Neural crest cell (in vitro differentiated cells): ENCODE measurements around the gene FKTN. TPM values are rescaled to one million over a fixed set of nuclear protein-coding genes. Genes with fewer than 3 reads are reported as not detected.

Source experiments
- DNase-seq: peaks from one replicate; pipeline ENCODE4 v3.0.0; 2021; ENCODE audit warnings: low read depth, mixed read lengths, low spot score
- H3K27ac Mint-ChIP-seq: one replicate; pipeline ENCODE4 v1.8.0; 2021; ENCODE audit warnings: mild to moderate bottlenecking, mixed read lengths; ENCODE audit not compliant: unreplicated experiment
- H3K27me3 Mint-ChIP-seq: 2 replicates; pipeline ENCODE4 v1.8.0; 2021; ENCODE audit warnings: low read depth, mild to moderate bottlenecking, mixed read lengths
- H3K36me3 Mint-ChIP-seq: 2 replicates; pipeline ENCODE4 v1.8.0; 2021; ENCODE audit warnings: low read depth, mild to moderate bottlenecking, mixed read lengths
- H3K4me1 Mint-ChIP-seq: 2 replicates; pipeline ENCODE4 v1.8.0; 2021; ENCODE audit warnings: mixed read lengths
- H3K4me3 Mint-ChIP-seq: one replicate; pipeline ENCODE4 v1.8.0; 2021; ENCODE audit warnings: mild to moderate bottlenecking, mixed read lengths
- H3K9me3 Mint-ChIP-seq: 2 replicates; pipeline ENCODE4 v1.8.0; 2021; ENCODE audit warnings: mixed read lengths
- total RNA-seq: library from RNA; stranded (reverse); gene quantifications from 2 replicates; pipeline ENCODE4 v1.2.1, GENCODE V29; 2021
- TF ChIP-seq, protein P1 (sequence below): fragments of 200-600 bp; sonication (generic); conservative IDR thresholded peaks from 2 replicates; pipeline ENCODE4 v1.5.0; 2021; ENCODE audit warnings: antibody characterized with exemption, mild to moderate bottlenecking

Gene FKTN
- total RNA-seq, 1 donor from 2014 or later = 19.7 TPM

- Mint-ChIP-seq H3K27ac (no peak overlapping the region), H3K27me3 (no peaks in the 10 kb centered on the region), H3K4me3 (no peak overlapping the region), H3K36me3 (peaks cover 10% of the 10 kb centered on the region), H3K4me1 (no peaks in the 10 kb centered on the region), H3K9me3 (no peaks in the 10 kb centered on the region)
- no peak for DNase-seq
- TF ChIP-seq, protein P1, sequence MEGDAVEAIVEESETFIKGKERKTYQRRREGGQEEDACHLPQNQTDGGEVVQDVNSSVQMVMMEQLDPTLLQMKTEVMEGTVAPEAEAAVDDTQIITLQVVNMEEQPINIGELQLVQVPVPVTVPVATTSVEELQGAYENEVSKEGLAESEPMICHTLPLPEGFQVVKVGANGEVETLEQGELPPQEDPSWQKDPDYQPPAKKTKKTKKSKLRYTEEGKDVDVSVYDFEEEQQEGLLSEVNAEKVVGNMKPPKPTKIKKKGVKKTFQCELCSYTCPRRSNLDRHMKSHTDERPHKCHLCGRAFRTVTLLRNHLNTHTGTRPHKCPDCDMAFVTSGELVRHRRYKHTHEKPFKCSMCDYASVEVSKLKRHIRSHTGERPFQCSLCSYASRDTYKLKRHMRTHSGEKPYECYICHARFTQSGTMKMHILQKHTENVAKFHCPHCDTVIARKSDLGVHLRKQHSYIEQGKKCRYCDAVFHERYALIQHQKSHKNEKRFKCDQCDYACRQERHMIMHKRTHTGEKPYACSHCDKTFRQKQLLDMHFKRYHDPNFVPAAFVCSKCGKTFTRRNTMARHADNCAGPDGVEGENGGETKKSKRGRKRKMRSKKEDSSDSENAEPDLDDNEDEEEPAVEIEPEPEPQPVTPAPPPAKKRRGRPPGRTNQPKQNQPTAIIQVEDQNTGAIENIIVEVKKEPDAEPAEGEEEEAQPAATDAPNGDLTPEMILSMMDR = no peak
These were observed 67.2 kb downstream of the FKTN start for GRCh38 chr9:105625088-105625487.

DNA sequence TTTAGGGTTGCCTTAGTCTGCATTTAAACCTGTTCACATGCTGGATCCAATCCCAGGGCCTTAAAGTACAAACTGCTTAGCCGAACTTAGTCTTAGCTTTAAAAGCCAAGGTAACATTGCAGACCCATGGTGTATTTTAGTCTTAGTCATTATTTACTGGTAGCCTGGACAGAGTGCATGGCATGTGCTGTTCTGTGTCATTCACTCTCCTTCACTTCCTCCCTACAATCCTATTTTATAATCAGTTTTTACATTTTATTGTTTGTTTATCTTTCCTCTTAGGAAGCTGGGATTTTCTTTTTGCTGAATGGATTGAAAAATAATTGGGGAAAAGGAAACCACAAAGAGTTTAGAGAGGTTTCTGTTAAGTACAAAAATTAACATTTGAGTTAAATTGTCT lies 74.9 kb downstream of the FKTN start:
- no peak for DNase-seq
- TF ChIP-seq, protein P1 = no peak
- peaks cover 18% of the 10 kb centered on the region for H3K36me3 Mint-ChIP-seq
- H3K4me3 Mint-ChIP-seq = no peak overlapping the region
- H3K27me3 Mint-ChIP-seq = no peaks in the 10 kb centered on the region
- no peaks in the 10 kb centered on the region for H3K4me1 Mint-ChIP-seq
- no peak overlapping the region for H3K27ac Mint-ChIP-seq
- no peaks in the 10 kb centered on the region for H3K9me3 Mint-ChIP-seq

DNA sequence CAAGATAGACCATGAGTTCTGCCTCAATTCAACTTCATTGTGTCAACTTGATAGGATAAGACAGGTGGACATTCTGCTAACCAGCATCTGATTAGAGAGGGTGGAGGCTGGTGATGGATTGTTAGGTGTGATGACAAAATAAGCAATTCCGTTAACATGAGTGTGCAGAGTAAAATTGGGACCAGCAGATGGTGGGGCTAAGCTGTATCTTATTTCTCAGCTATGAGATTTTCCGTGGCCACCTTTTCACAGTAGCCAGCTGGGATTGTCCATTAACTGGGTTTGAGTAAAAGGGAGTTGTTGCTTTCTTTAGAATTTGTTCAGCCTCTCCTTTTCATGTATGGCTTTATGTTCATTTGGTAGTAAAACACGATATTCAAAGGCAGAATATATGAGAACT lies 75.5 kb downstream of the FKTN start:
- H3K27me3 Mint-ChIP-seq = no peaks in the 10 kb centered on the region
- no peak overlapping the region for H3K27ac Mint-ChIP-seq
- no peak for DNase-seq
- no peak overlapping the region for H3K4me3 Mint-ChIP-seq
- TF ChIP-seq, protein P1 = no peak
- H3K9me3 Mint-ChIP-seq = no peaks in the 10 kb centered on the region
- H3K36me3 Mint-ChIP-seq = peaks cover 18% of the 10 kb centered on the region
- H3K4me1 Mint-ChIP-seq = no peaks in the 10 kb centered on the region

GRCh38 chr9:105636331-105636730 lies 78.4 kb downstream of the FKTN start:
- Mint-ChIP-seq H3K9me3 (peaks cover 3% of the 10 kb centered on the region), H3K27me3 (no peaks in the 10 kb centered on the region), H3K4me1 (no peaks in the 10 kb centered on the region), H3K27ac (no peak overlapping the region), H3K4me3 (no peak overlapping the region), H3K36me3 (peaks cover 8% of the 10 kb centered on the region)
- TF ChIP-seq, protein P1 = no peak
- DNase-seq = no peak

GRCh38 chr9:105637787-105638395 lies 80.0 kb downstream of the FKTN start:
- H3K4me3 Mint-ChIP-seq = no peak overlapping the region
- H3K27ac Mint-ChIP-seq = peak overlapping the region; percentile 31
- no peaks in the 10 kb centered on the region for H3K4me1 Mint-ChIP-seq
- H3K36me3 Mint-ChIP-seq = peaks cover 15% of the 10 kb centered on the region
- peaks cover 8% of the 10 kb centered on the region for H3K9me3 Mint-ChIP-seq
- TF ChIP-seq, protein P1 = peak; percentile 66
- no peaks in the 10 kb centered on the region for H3K27me3 Mint-ChIP-seq
- no peak for DNase-seq

DNA sequence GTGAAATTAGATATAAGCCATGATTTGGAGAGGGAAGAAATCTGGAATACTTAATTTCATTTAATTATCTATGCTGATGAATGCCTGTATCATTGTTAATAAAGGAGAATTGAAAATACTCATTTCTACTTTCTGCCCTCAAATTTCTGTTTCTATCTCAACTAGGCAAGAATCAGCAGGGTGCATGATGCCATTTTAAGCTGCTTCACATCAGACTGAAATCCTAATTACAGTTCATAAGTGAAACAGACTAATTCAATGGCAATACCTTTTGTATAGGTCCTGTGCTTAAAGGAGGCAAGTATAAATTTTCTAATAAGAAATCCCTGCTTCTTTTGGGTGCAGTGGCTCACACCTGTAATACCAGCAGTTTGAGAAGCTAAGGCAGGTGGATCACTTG lies 82.0 kb downstream of the FKTN start:
- Mint-ChIP-seq H3K4me3 (no peak overlapping the region), H3K36me3 (peaks cover 19% of the 10 kb centered on the region), H3K9me3 (peaks cover 9% of the 10 kb centered on the region), H3K27me3 (no peaks in the 10 kb centered on the region), H3K4me1 (no peaks in the 10 kb centered on the region), H3K27ac (no peak overlapping the region)
- TF ChIP-seq, protein P1 = no peak
- DNase-seq = no peak
